ENCODE data around the gene STK39.

Gene STK39

GRCh38 chr2:168181825-168182224 is 65.6 kb downstream of the STK39 start:
- FAIRE-seq = no peak

- no peak for FAIRE-seq
These were observed 66.5 kb downstream of the STK39 start for GRCh38 chr2:168180914-168181313.

GRCh38 chr2:168180483-168180882 is 66.9 kb downstream of the STK39 start:
- no peak for FAIRE-seq

- no peak for FAIRE-seq
These were observed 67.8 kb downstream of the STK39 start for GRCh38 chr2:168179592-168179991.

GRCh38 chr2:168178520-168179324 is 68.7 kb downstream of the STK39 start:
- FAIRE-seq = no peak

GRCh38 chr2:168176402-168176801 is 71.0 kb downstream of the STK39 start:
- no peak for FAIRE-seq

- no peak for FAIRE-seq
These were observed 71.9 kb downstream of the STK39 start for GRCh38 chr2:168175469-168175868.

- FAIRE-seq = no peak
These were observed 72.6 kb downstream of the STK39 start for GRCh38 chr2:168174756-168175155.

GRCh38 chr2:168172071-168172470 is 75.3 kb downstream of the STK39 start:
- no peak for FAIRE-seq

- no peak for FAIRE-seq
These were observed 76.2 kb downstream of the STK39 start for GRCh38 chr2:168171059-168171762.

- no peak for FAIRE-seq
These were observed 78.2 kb downstream of the STK39 start for GRCh38 chr2:168169097-168169745.

- FAIRE-seq = no peak
These were observed 79.7 kb downstream of the STK39 start for GRCh38 chr2:168167511-168168263.

- no peak for FAIRE-seq
These were observed 80.4 kb downstream of the STK39 start for GRCh38 chr2:168166902-168167510.

- FAIRE-seq = no peak
These were observed 81.2 kb downstream of the STK39 start for GRCh38 chr2:168165985-168166901.

- FAIRE-seq = no peak
These were observed 82.0 kb downstream of the STK39 start for GRCh38 chr2:168165397-168165796.

GRCh38 chr2:168160897-168161296 is 86.5 kb downstream of the STK39 start:
- FAIRE-seq = no peak

GRCh38 chr2:168159754-168160585 is 87.4 kb downstream of the STK39 start:
- FAIRE-seq = no peak

GRCh38 chr2:168158586-168158985 is 88.8 kb downstream of the STK39 start:
- FAIRE-seq = no peak

GRCh38 chr2:168157926-168158325 is 89.5 kb downstream of the STK39 start:
- no peak for FAIRE-seq

GRCh38 chr2:168157070-168157469 is 90.3 kb downstream of the STK39 start:
- no peak for FAIRE-seq

Data from colon (tissue), 2 donors.